ENCODE measurements around the gene SPIRE2.
"Not testable (repeated sequence)": the region's sequence is repeated elsewhere in the genome, so short reads cannot be mapped to it uniquely, and the experiment has no call there.

The SPIRE2 gene

DNA sequence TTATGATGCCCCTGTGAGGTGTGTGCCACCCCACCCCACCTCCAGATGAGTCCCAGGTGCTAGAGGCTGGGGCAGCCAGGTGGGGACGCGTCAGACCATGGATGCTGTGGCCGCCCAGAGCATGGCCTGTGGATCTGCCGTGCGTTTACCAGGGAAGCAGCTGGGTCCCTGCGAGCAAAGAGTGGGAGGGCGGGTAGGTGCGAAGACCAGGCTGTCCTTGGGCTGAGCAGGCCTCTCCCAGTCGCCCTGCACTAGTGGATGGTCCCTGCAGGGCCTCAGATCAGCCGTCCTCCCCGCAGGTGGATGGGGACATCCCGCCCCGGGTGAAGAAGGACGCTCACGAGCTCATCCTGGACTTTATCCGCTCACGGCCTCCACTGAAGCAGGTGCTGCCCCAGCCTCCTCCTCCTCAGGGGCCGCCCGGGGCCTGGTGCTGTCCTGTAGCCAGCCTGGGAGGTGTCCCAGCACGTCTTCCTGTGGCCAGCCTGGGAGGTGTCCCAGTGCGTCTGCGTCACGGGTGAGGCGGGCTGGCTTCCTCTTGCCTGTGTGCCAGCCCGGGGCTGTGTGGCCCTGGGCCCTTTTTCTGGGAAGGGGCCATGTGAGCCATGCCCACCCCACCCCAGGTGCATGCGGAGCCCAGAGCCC, 27.1 kb downstream of the SPIRE2 start:
- DNase-seq, result no peak
- intact Hi-C loops (cut with DNase I), result no loop called here

DNA sequence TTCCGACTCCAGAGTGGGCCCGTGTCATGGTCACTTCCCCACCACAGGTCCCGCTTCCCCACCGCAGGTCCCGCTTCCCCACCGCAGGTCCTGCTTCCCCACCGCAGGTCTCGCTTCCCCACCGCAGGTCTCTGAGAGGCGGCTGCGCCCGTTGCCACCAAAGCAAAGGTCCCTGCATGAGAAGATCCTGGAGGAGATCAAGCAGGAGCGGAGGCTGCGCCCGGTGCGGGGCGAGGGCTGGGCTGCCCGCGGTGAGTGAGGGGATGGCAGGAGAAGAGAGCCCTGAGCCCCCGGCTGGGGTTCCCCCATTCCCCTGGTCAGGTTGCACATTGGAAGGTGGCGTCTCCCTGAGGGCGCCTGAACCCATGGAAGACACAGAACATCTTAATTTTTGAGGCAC, 27.7 kb downstream of the SPIRE2 start:
- no peak for DNase-seq
- intact Hi-C loops (cut with DNase I), result no loop called here

DNA sequence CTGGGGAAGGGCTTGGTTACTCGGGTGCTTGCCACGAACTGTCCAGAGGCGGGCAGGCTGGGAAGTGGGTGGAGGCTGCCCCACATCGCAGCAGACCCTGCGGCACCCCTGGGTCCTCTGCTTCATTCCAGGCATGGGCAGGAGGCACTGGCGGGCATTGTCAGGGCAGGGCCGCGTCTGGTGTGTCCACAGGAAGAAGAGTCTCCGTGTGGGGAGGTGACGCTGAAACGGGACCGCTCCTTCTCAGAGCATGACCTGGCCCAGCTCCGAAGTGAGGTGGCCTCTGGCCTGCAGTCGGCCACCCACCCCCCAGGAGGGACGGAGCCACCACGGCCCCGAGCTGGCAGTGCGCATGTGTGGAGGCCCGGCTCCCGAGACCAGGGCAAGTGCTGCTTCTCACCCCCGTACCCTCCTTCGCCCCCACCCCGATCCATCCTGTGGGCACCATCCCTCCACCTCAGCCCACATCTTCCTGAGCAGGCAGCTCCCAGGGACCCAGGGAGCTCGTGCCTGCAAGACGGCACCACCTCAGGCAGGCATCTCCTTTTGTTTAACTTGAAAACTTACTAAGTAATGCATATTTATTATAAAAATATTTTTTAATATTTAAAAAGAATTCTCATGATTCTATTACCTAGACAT, 30.8 kb downstream of the SPIRE2 start:
- DNase-seq, result peak in 5 of 42 donors; percentile 16 to 58 (median 33)
- intact Hi-C loops (cut with DNase I), result no loop called here

DNA sequence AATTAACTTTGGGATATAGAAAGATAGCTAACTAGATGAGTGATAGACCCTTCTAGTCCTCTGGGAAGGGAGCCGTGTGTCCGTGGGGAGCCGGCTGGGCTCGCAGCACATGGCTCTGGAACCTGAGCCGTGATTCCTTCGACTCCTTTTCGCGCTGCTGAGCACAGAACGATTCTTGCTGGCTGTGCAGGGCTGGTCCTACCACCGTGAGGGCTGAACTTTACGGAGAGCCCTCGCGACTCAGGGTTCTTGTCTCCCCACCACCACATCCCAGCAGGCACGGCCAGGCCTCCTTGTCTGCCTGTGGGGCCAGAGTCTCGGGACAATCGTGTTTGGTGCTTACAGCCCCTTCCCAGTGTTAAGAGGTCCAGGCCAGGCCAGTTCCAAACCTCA, 31.3 kb downstream of the SPIRE2 start:
- DNase-seq, result no peak
- intact Hi-C loops (cut with DNase I), result loop anchor here (10.0 kb wide), 1 partner anchor 155 kb away; the partner anchor contains the start of gene SPATA2L

DNA sequence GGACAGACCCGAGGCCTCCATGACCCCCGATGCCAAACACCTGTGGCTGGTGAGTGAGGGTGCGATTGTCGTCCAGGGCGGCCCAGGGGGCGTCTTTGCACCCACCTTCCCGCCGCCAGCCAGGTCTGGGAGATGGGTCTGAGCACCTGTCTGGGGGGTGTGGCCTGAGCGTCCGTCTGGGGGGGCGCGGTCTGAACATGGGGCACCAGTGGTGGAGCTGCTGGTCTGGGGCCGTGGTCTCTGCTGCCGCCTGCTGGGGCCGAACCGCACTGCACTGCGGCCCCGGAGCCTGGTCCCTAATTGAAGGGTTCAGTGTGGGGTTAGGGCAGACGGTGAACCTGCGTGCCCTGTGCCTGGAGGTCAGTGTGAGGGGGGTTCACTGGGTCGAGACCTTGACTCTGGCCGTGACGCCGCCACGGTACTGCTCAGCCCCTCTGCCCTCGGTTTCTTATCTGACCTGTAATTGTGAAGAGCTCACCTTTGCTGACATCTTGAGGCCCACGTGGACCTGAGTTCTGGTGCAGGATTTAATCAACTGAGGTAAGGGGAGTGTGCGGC, 32.6 kb downstream of the SPIRE2 start:
- DNase-seq, result peak in 41 of 42 donors; percentile 23 to 83 (median 59)
- intact Hi-C loops (cut with DNase I), result loop anchor here (10.0 kb wide), 1 partner anchor 156 kb away; the partner anchor contains the start of gene SPATA2L

DNA sequence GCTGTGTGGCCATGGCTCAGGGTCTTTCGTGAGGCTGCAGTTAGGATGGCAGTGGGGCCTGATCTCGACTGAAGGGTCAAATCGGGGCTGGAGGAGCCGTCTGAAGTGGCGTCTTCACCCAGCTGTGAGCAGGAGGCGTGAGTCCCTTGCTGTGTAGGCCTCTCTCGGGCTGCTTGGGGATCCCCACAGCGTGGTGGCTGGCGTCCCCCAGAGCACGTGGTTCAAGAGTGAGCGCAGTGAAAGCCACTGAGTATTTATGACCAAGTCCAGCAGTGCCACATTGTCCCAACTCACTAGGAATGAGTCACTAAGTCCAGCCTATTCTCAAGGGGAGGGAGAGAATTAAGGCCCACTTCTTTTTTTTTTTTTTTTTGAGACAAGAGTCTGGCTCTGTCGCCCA, 33.4 kb downstream of the SPIRE2 start:
- no peak for DNase-seq
- intact Hi-C loops (cut with DNase I), result loop anchor here (10.0 kb wide), 1 partner anchor 157 kb away; the partner anchor contains the start of gene SPATA2L

DNA sequence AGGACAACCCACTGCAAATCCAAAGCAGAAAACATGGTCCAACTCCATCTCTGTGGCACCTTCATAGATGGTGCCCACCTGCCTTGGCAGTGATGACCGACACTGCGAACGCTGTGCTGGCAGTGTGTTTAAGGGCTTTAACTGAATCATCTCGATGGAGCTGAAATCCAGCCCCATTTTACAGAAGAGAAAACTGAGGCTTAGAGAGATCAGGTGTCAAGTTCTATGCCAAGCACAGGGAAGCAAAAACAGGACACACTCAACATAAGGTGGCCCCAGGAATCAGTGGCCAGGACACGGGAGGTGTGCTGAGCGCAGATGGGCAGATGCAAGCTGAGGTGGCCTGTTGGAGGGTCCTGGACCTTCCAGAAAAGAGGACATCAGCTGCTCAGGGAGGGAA, 34.5 kb downstream of the SPIRE2 start:
- DNase-seq, result no peak
- intact Hi-C loops (cut with DNase I), result loop anchor here (10.0 kb wide), 1 partner anchor 158 kb away; the partner anchor contains the start of gene SPATA2L

DNA sequence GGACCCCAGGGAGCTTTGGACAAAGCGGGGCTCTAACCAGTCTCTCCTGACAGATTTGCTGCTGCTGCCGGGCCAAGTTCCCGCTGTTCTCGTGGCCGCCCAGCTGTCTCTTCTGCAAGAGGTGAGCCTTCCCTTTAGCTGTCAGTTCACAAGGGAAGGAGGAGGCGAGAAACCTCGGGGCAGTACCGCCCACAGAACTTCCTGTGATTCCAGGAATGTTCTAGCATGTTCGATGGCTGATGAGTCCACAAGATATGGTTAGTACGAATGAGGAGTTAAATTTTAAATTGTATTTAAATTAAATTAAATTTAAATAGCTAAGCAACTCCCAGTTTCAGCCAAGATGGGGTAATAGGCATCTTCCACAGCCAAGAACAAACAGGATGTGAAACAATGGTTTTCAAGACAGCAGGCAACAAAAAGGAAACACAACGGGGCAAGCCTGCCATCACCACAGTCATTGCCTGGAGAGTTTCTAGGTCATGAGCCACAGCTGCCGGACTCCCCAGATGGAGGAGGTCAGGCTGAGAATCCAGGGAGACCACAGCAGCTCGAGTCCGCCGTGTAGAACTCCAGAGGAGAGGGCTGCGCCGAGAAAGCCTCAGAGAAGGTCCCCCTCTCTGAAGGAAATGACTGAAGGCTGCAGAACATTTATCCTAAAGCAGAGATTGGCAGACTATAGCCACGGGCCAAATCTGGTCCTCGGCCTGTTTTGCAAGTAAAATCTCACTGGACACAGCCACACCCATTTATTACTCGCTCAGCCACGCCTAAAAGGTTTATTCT, 35.7 kb downstream of the SPIRE2 start:
- DNase-seq, result peak in 27 of 42 donors; percentile 17 to 66 (median 35)
- intact Hi-C loops (cut with DNase I), result loop anchor here (10.0 kb wide), 1 partner anchor 159 kb away; the partner anchor contains the start of gene SPATA2L

DNA sequence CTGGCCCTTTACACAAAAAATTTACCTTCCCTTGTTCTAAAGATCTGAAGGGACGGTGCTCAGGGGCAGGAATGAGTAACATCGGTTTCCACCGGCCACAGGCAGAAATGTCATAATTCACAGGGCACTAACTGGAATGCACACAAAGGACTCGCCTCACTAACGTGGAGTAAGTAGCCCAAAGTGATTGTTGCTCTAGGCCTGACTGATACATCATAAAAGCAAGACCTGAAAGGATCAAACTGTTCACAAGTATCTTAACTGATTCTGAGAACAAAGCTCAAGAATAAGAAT, 36.2 kb downstream of the SPIRE2 start:
- intact Hi-C loops (cut with DNase I), result loop anchor here (10.0 kb wide), 1 partner anchor 160 kb away; the partner anchor contains the start of gene SPATA2L
- no peak for DNase-seq

DNA sequence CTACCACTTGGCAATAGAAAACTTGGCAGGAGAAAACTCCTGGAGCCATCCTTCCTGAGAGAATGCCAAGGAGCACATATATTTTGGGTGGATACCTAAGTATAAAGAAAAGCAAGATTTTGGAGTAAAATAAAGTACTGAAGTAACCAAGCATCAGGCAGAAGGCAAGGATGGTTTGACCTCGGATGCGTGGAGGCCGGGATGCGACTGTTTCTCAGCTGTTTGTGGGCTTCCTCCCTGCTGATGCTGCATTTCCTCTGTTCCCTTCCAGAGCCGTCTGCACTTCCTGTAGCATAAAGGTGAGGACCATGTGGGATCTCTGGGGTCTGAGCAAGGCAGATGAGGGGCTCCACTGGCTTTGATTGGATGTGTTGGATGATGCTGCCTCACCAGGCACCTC, 39.6 kb downstream of the SPIRE2 start:
- no peak for DNase-seq
- intact Hi-C loops (cut with DNase I), result loop anchor here (10.0 kb wide), 1 partner anchor 163 kb away; the partner anchor contains the start of gene SPATA2L

DNA sequence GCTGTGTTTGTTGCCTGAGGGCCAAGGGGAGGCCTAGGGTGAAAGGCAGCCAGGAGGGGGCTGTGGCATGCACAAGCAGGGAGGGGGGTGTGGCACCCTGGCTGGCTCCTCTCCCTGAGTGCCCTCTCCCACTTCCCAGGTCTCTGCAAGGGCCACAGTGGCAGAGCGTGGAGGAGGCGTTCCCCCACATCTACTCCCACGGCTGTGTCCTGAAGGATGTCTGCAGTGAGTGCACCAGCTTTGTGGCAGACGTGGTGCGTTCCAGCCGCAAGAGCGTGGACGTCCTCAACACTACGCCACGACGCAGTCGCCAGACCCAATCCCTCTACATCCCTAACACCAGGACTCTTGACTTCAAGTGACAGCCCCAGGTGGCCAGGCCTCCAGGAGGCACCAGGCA, 41.6 kb downstream of the SPIRE2 start:
- intact Hi-C loops (cut with DNase I), result loop anchor here (10.0 kb wide), 1 partner anchor 165 kb away; the partner anchor contains the start of gene SPATA2L
- DNase-seq, result no peak

DNA sequence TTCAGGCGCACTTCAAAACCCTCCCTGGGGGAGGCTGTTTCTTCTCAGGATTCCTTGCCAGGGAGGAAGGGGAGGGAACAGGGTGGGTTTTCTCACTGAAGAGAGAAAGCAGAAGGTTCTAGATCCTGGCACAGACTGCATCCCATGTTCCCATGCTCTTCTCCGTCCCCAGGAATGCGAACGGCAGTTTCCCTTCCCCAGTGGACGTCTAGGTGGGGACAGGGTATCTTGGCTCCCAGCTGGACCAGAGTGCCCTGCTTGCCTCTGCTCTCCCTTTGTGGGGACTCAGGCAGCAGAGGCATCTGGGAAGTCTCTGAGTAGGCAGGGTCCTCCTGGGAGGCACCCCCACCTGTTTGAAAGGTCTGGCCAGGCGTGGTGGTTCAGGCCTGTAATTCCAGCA, 42.2 kb downstream of the SPIRE2 start:
- no peak for DNase-seq
- intact Hi-C loops (cut with DNase I), result no loop called here

DNA sequence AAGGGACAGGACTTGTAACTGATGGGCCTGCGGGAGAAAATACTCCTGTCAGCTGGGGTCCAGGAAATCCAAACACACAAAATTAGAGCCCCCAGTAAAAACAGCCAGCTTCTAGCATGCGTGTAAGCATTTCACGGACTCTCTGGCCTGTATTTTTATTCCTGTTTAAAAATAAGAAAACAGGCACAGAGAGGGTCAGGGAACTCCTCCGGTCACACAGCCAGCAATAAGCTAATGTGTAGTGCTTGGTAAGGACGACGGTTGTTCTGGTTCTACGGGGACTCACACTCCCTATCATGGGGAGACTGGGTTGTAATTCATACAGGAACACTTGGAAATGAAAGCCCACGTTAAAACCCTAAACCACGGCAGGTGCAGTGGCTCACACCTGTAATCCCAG, 43.6 kb downstream of the SPIRE2 start:
- intact Hi-C loops (cut with DNase I), result no loop called here

DNA sequence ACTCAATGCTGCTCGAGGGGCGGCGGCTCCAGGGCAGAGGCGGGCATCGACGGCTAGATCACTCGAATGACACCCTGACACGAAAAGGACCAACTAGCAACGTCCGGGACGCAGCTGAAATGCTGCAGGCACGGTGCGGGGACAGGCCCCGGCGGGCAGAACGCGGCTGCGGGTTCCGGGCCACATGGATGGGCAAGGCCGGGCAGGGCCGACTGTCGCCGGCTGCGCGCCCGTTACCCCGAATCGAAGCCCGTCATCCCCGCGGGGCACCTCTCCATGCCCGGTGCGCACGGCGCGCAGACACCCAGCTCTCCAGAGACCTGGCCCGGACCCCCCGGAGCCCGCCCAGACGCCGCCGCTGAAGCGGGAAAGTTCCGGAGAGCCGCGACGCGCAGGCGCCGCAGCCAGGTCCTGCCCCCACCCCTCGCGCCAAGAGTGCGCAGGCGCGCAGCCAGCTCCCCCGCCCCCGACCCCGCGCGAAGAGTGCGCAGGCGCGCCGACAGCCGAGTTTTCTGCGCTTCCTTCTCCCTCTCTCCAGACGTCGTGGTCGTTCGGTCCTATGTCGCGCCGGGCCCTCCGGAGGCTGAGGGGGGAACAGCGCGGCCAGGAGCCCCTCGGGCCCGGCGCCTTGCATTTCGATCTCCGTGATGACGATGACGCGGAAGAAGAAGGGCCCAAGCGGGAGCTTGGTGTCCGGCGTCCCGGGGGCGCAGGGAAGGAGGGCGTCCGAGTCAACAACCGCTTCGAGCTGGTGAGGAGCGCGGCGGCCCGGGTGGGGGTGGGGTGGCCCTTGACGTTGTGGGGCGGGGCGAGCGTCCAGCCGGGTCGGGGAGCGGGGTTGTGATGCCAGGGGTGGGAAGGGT, 45.1 kb downstream of the SPIRE2 start, which contains the start of gene TCF25:
Gene TCF25 (plus strand): TSS at position 484 of the 863 bp plus-strand sequence. CDS start 76 bp downstream, at position 560.
- peak; percentile 30 to 91 (median 80) for DNase-seq
- intact Hi-C loops (cut with DNase I), result no loop called here

More for the DNA sequence above, 43.6 kb downstream of the SPIRE2 start:
- DNase-seq, result no peak

DNA sequence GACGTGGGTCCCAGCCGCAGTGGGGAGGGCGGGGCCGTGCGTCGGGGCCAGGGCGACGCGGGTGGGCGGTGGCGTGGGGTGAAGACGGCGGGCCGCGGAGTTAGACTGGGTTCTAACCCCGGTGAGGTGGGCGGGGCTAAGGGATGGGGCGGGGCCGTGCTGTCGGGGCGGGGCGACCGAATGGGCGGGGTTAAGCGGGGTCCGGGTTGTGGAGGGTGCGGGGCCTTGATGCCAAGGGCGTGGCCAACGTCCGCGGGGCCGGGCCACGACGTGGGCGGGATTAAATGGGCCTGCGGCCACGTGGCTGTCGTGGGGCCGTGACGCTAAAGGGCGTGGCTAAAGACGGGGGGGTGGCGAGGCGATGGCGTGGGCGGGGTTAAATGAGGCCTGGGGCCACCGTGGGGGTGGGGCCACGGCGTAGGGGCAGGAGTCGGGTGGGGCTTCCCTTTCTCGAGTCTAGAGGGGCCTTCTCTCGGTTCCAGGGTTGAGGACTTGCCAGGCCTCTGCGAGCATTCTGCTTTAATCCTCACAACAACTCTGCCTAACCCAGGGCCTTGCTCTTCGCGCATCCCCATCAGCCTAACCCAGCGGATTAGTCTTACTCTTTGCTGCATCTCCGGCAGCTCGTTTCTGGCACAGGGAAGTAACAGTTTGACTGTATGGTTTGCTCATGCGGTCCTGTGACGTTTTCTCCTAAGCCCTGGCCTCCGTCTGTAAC, 45.9 kb downstream of the SPIRE2 start:
- intact Hi-C loops (cut with DNase I), result no loop called here

DNA sequence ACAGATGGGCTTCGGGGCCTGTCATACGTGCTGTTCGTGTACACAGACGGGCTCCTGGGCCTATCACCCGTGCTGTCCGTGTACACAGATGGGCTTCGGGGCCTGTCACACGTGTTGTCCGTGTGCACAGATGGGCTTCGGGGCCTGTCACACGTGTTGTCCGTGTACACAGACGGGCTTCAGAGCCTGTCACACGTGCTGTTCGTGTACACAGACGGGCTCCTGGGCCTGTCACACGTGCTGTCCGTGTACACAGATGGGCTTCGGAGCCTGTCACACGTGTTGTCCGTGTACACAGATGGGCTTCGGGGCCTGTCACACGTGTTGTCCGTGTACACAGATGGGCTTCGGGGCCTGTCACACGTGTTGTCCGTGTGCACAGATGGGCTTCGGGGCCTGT, 50.8 kb downstream of the SPIRE2 start:
- DNase-seq; intact Hi-C loops (cut with DNase I): not testable (repeated sequence)

More for the DNA sequence above, 45.9 kb downstream of the SPIRE2 start:
- peak; percentile 88 to 99 (median 96) for DNase-seq

DNA sequence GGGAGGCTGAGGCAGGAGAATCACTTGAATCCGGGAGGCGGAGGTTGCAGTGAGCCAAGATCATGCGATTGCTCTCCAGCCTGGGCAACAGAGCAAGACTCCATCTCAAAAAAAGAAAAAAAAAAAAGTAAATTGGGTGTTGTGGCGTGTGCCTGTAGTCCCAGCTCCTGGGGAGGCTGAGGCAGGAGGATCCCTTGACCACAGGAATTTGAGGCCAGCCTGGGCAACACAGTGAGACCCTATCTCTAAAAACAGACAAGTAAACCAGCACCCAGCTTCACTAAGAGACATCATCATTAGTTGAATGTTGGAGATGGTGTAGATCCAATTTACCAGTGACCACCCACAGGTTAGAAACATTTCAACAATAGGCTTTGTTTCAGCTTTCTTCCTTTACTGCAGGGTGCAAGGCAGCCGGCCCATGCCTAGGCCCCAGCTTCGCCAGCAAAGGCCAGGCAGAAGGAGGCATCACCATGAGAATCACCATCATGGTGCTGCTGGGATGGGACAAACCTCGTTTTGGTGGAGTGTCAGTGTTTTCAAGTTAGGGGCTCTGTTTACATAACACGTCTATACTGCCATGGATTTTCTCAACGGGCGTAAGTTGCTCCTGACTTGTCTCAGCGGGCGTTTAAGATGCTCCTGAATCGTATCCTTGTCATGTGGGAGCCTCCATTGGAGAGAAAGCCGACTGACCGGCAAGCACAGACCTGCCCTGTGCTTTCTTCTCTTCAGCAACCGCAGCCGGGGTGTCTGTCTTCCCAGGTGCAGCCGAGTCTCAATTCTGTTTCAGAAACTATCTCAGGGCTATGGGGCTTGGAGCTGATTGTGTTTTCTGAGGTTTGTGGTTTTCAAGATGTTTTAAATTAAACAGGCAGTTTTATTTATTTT, 52.4 kb downstream of the SPIRE2 start:
- DNase-seq, result peak in 1 of 42 donors; percentile 3
- intact Hi-C loops (cut with DNase I), result no loop called here

Data from head of caudate nucleus (tissue), 42 donors.